ENCODE measurements around the gene BIRC5.

BIRC5 gene

GRCh38 chr17:78266771-78267170 lies 52.7 kb downstream of the BIRC5 start:
- Mint-ChIP-seq H3K4me1 (peaks cover 33% of the 10 kb centered on the region), H3K27me3 (peaks cover 15% of the 10 kb centered on the region), H3K4me3 (no peak overlapping the region), H3K9me3 (no peaks in the 10 kb centered on the region), H3K27ac (no peak overlapping the region)
- ATAC-seq: no peak
- no peak for DNase-seq

- DNase-seq (no peak), ATAC-seq (no peak)
- H3K9me3 Mint-ChIP-seq: no peaks in the 10 kb centered on the region
- H3K4me1 Mint-ChIP-seq: peaks cover 34% of the 10 kb centered on the region
- no peak overlapping the region for H3K27ac Mint-ChIP-seq
- peaks cover 18% of the 10 kb centered on the region for H3K27me3 Mint-ChIP-seq
- no peak overlapping the region for H3K4me3 Mint-ChIP-seq
These were observed 53.4 kb downstream of the BIRC5 start for GRCh38 chr17:78267253-78268073.

- Mint-ChIP-seq H3K9me3 (no peaks in the 10 kb centered on the region), H3K4me1 (peaks cover 31% of the 10 kb centered on the region), H3K27me3 (peaks cover 18% of the 10 kb centered on the region), H3K27ac (peak overlapping the region in 1 of 2 donors; percentile 54), H3K4me3 (no peak overlapping the region)
- ATAC-seq (no peak), DNase-seq (no peak)
These were observed 54.3 kb downstream of the BIRC5 start for GRCh38 chr17:78268191-78268874.

GRCh38 chr17:78268951-78269905 lies 55.2 kb downstream of the BIRC5 start:
- ATAC-seq (no peak), DNase-seq (no peak)
- Mint-ChIP-seq H3K27ac (no peak overlapping the region), H3K27me3 (peaks cover 18% of the 10 kb centered on the region), H3K9me3 (no peaks in the 10 kb centered on the region), H3K4me1 (peaks cover 30% of the 10 kb centered on the region), H3K4me3 (no peak overlapping the region)

GRCh38 chr17:78269955-78270381 lies 55.9 kb downstream of the BIRC5 start:
- H3K27ac Mint-ChIP-seq: peak overlapping the region in 1 of 2 donors; percentile 31
- DNase-seq (no peak), ATAC-seq (no peak)
- peaks cover 18% of the 10 kb centered on the region for H3K27me3 Mint-ChIP-seq
- H3K9me3 Mint-ChIP-seq: no peaks in the 10 kb centered on the region
- peaks cover 30% of the 10 kb centered on the region for H3K4me1 Mint-ChIP-seq
- H3K4me3 Mint-ChIP-seq: no peak overlapping the region

GRCh38 chr17:78271419-78272170 lies 57.5 kb downstream of the BIRC5 start:
- H3K4me3 Mint-ChIP-seq: peak overlapping the region in 1 of 2 donors; percentile 57
- peaks cover 34% of the 10 kb centered on the region for H3K4me1 Mint-ChIP-seq
- no peaks in the 10 kb centered on the region for H3K9me3 Mint-ChIP-seq
- peak overlapping the region in 1 of 2 donors; percentile 54 for H3K27ac Mint-ChIP-seq
- DNase-seq (no peak), ATAC-seq (no peak)
- H3K27me3 Mint-ChIP-seq: peaks cover 18% of the 10 kb centered on the region

GRCh38 chr17:78272181-78272913 lies 58.3 kb downstream of the BIRC5 start:
- H3K4me3 Mint-ChIP-seq: peak overlapping the region in 1 of 2 donors; percentile 57
- no peaks in the 10 kb centered on the region for H3K9me3 Mint-ChIP-seq
- DNase-seq (no peak), ATAC-seq (peak; percentile 80)
- H3K27me3 Mint-ChIP-seq: peaks cover 18% of the 10 kb centered on the region
- H3K27ac Mint-ChIP-seq: peak overlapping the region in 1 of 2 donors; percentile 54
- H3K4me1 Mint-ChIP-seq: peaks cover 40% of the 10 kb centered on the region

- H3K4me3 Mint-ChIP-seq: no peak overlapping the region
- peaks cover 18% of the 10 kb centered on the region for H3K27me3 Mint-ChIP-seq
- no peaks in the 10 kb centered on the region for H3K9me3 Mint-ChIP-seq
- H3K4me1 Mint-ChIP-seq: peaks cover 40% of the 10 kb centered on the region
- ATAC-seq (no peak), DNase-seq (no peak)
- peak overlapping the region in 1 of 2 donors; percentile 42 for H3K27ac Mint-ChIP-seq
These were observed 58.8 kb downstream of the BIRC5 start for GRCh38 chr17:78272914-78273258.

GRCh38 chr17:78273813-78274212 lies 59.8 kb downstream of the BIRC5 start:
- Mint-ChIP-seq H3K4me3 (no peak overlapping the region), H3K9me3 (no peaks in the 10 kb centered on the region), H3K27me3 (peaks cover 18% of the 10 kb centered on the region), H3K27ac (no peak overlapping the region), H3K4me1 (peaks cover 40% of the 10 kb centered on the region)
- no peak for DNase-seq
- ATAC-seq: no peak

All from stimulated activated naive CD8-positive, alpha-beta T cell treated with anti-CD3 and anti-CD28 coated beads, Interleukin-15, amount 100 ng/mL, for 72 hours (primary cell).